HCT116 (cell line): ENCODE measurements around the gene ITGA1. TPM values are rescaled to one million over a fixed set of nuclear protein-coding genes. Genes with fewer than 3 reads are reported as not detected.
A peak's percentile ranks its signal among the peaks of the same experiment; 100 is the strongest.

Experiments used
- ATAC-seq: fragments of 200-7000 bp; cut with Tn5 transposase; 2 replicates; pipeline ENCODE4 v1.9.1; 2020; ENCODE audit warnings: mild to moderate bottlenecking, moderate library complexity
- BruUV-seq: library from RNA; stranded (reverse); fragments of 400-500 nt; replicated peaks from 2 replicates; lab custom pipeline; 2021; lab: Mats Ljungman, UMichigan
- CTCF ChIA-PET: fragments of 300-600 bp; sonication (Branson Sonifier 250); formaldehyde crosslinking; loops from one replicate; lab custom pipeline; 2021; ENCODE audit warnings: antibody characterized with exemption; lab: Charles Lee
- POLR2A ChIA-PET: fragments of 300-600, 350-600 bp; sonication (Branson Sonifier 250); formaldehyde crosslinking; loops from one replicate; lab custom pipeline; 2021; ENCODE audit warnings: antibody characterized with exemption; lab: Charles Lee
- RAD21 ChIA-PET, 2 experiments: fragments of 300-600 bp; sonication (Branson Sonifier 250); formaldehyde crosslinking; loops; one replicate each; lab custom pipeline; 2023; ENCODE audit warnings: low total read pairs in 2 of 2; ENCODE audit not compliant: uncharacterized antibody in 2 of 2, unreplicated experiment in 2 of 2, low non-redundant PET in 1 of 2; lab: Charles Lee
- DNase-seq: peaks from one replicate; pipeline ENCODE4 v3.0.0-alpha.2; 2010; ENCODE audit warnings: low read depth, low spot score
- H2AFZ ChIP-seq: fragments of 200-600 bp; shearing (Covaris generic), sonication (generic); 2 replicates; pipeline ENCODE4 v1.6.1; 2017; ENCODE audit warnings: low read depth, mixed run types, mixed read lengths, antibody characterized with exemption, low read length; ENCODE audit not compliant: poor library complexity, severe bottlenecking
- H3K27ac ChIP-seq: 2 replicates; pipeline ENCODE4 v1.5.1; 2012; ENCODE audit warnings: low read depth, low read length
- H3K27me3 ChIP-seq: fragments of 200-600 bp; sonication (generic); 2 replicates; pipeline ENCODE4 v1.6.1; 2016; ENCODE audit warnings: mixed run types, low read length, mixed read lengths; ENCODE audit not compliant: insufficient read depth
- H3K36me3 ChIP-seq, 2 experiments: fragments of 200-500 bp in 1 of 2; fragments of 200-600 bp in 1 of 2; sonication (Bioruptor generic) in 1 of 2; sonication (generic) in 1 of 2; 2 replicates each; pipeline versions ENCODE4 v1.5.1 to v1.6.1; 2014 to 2016; ENCODE audit warnings: low read length in 2 of 2, inconsistent platforms in 1 of 2, mixed read lengths in 1 of 2, mixed run types in 1 of 2; ENCODE audit not compliant: insufficient read depth in 2 of 2, control insufficient read depth in 1 of 2
- H3K4me1 ChIP-seq, 2 experiments: fragments of 200-600 bp in 1 of 2; sonication (generic) in 1 of 2; 2 replicates each; pipeline versions ENCODE4 v1.5.1 to v1.6.1; 2012 to 2017; ENCODE audit warnings: low read length in 2 of 2, inconsistent platforms in 1 of 2, mild to moderate bottlenecking in 1 of 2, mixed read lengths in 1 of 2, mixed run types in 1 of 2, moderate library complexity in 1 of 2; ENCODE audit not compliant: insufficient read depth in 2 of 2, control insufficient read depth in 1 of 2
- H3K4me2 ChIP-seq: fragments of 200-600 bp; sonication (generic); 2 replicates; pipeline ENCODE4 v1.6.1; 2017; ENCODE audit warnings: mixed run types, low read length, mixed read lengths
- H3K4me3 ChIP-seq, 2 experiments: fragments of 200-600 bp in 1 of 2; sonication (generic) in 1 of 2; replicated peaks in 1 of 2; 2 replicates each; pipeline ENCODE4 v1.5.1; 2011 to 2016; ENCODE audit warnings: low read length in 2 of 2, control low read depth in 1 of 2, low read depth in 1 of 2, mild to moderate bottlenecking in 1 of 2, mixed read lengths in 1 of 2, mixed run types in 1 of 2
- H3K79me2 ChIP-seq: fragments of 200-600 bp; sonication (generic); 2 replicates; pipeline ENCODE4 v1.6.1; 2017; ENCODE audit warnings: mild to moderate bottlenecking, mixed run types, low read length, moderate library complexity, mixed read lengths; ENCODE audit not compliant: insufficient read depth
- H3K9ac ChIP-seq: fragments of 200-600 bp; sonication (generic); 2 replicates; pipeline ENCODE4 v1.6.1; 2016; ENCODE audit warnings: low read length, mixed read lengths
- H3K9me2 ChIP-seq: fragments of 200-600 bp; sonication (generic), shearing (Covaris generic); 2 replicates; pipeline ENCODE4 v1.6.1; 2017; ENCODE audit warnings: mixed run types, mild to moderate bottlenecking, moderate library complexity; ENCODE audit not compliant: insufficient read depth
- H3K9me3 ChIP-seq, 2 experiments: fragments of 200-500 bp in 1 of 2; fragments of 200-600 bp in 1 of 2; sonication (Bioruptor generic) in 1 of 2; sonication (generic) in 1 of 2; 2 replicates each; pipeline ENCODE4 v1.6.1; 2014 to 2017; ENCODE audit warnings: low read length in 2 of 2, mixed read lengths in 2 of 2, inconsistent platforms in 1 of 2, low read depth in 1 of 2, mild to moderate bottlenecking in 1 of 2, mixed run types in 1 of 2, moderate library complexity in 1 of 2; ENCODE audit not compliant: control insufficient read depth in 1 of 2, insufficient read depth in 1 of 2
- H4K20me1 ChIP-seq: fragments of 200-600 bp; sonication (generic), shearing (Covaris generic); 2 replicates; pipeline ENCODE4 v1.6.1; 2017; ENCODE audit warnings: mixed run types, mild to moderate bottlenecking, moderate library complexity; ENCODE audit not compliant: insufficient read depth
- CBX3 ChIP-seq: IDR thresholded peaks from 2 replicates; pipeline ENCODE4 v1.6.1; 2012; ENCODE audit warnings: low read depth
- EGR1 ChIP-seq: IDR thresholded peaks from 2 replicates; pipeline ENCODE4 v1.6.1; 2012; ENCODE audit warnings: low read depth
- ELF1 ChIP-seq: IDR thresholded peaks from 2 replicates; pipeline ENCODE4 v1.6.1; 2012; ENCODE audit warnings: low read depth, borderline replicate concordance
- EZH2phosphoT487 ChIP-seq: fragments of 200-600 bp; IDR thresholded peaks from 2 replicates; pipeline ENCODE4 v1.6.1; 2018; ENCODE audit warnings: antibody characterized with exemption, borderline replicate concordance
- RAD21 ChIP-seq: IDR thresholded peaks from 2 replicates; pipeline ENCODE4 v1.6.1; 2012; ENCODE audit warnings: low read depth, mild to moderate bottlenecking
- SIN3A ChIP-seq: IDR thresholded peaks from 2 replicates; pipeline ENCODE4 v1.6.1; 2012; ENCODE audit warnings: low read depth
- SP1 ChIP-seq: IDR thresholded peaks from 2 replicates; pipeline ENCODE4 v1.6.1; 2012; ENCODE audit warnings: low read depth
- TCF7L2 ChIP-seq: IDR thresholded peaks from 2 replicates; pipeline ENCODE4 v1.7.0; 2011; ENCODE audit warnings: borderline replicate concordance, inconsistent platforms; ENCODE audit not compliant: insufficient read depth, insufficient read length; ENCODE audit errors: extremely low read depth
- YY1 ChIP-seq: IDR thresholded peaks from 2 replicates; pipeline ENCODE4 v1.6.1; 2011; ENCODE audit warnings: low read length, low read depth, moderate library complexity, mild to moderate bottlenecking; ENCODE audit not compliant: insufficient replicate concordance; ENCODE audit errors: extremely low read depth
- intact Hi-C: fragments of 100-400 bp; cut with micrococcal nuclease; formaldehyde crosslinking; loops from 2 replicates; pipeline ENCODE4 v1.10.0; 2022
- total RNA-seq: library from RNA; stranded (reverse); gene quantifications from one replicate; pipeline ENCODE4 v1.2.1, GENCODE V29; 2021; ENCODE audit not compliant: unreplicated experiment
- TF ChIP-seq, protein P1 (sequence below): IDR thresholded peaks from 2 replicates; pipeline ENCODE4 v1.6.1; 2012; ENCODE audit warnings: low read depth
- TF ChIP-seq, protein P2 (sequence below), 3 experiments: fragments of 200-600 bp in 1 of 3; sonication (generic) in 1 of 3; IDR thresholded peaks in 2 of 3; conservative IDR thresholded peaks in 1 of 3; 2 replicates each; pipeline ENCODE4 v1.5.1; 2012 to 2017; ENCODE audit warnings: low read depth in 2 of 3, low read length in 2 of 3, antibody characterized with exemption in 1 of 3, borderline replicate concordance in 1 of 3, control low read depth in 1 of 3, mild to moderate bottlenecking in 1 of 3, mixed read lengths in 1 of 3, mixed run types in 1 of 3, moderate library complexity in 1 of 3; ENCODE audit not compliant: insufficient read depth in 1 of 3

ITGA1 gene
- total RNA-seq, 1 experiment from 2014 or later = 1.8 TPM

DNA sequence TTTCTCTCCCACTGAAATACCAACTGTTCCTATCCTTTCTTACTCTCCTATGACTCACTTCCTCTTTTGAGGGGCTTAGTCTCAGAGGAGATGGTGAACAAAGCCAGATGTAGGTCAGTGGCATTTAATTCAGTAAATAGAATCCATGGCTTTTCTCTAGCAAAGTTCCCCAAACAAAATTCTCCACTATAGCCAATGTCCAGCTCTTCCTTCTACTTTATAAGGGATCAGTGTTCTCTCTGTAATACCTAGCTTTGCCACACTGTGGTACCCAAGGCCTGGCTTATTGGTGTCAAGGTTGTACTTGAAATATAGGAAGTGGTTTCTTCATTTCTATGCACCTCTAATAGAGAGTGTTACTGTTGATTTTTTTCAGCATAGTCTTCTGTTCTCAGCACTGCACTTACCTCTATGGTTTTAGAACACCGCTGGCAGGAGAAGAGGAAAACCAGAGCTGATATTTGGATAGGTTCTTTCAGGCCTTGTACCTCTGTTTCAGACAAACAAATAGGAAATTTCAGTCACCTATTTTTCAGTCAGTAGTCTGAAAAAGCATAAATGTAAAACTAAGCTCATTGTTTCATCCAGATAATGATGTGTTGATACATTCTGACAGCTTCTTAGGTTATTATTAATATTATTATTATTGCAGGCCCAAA lies 160.8 kb downstream of the ITGA1 start:
- no peak overlapping the region for H3K4me2 ChIP-seq
- POLR2A ChIA-PET = interaction anchor here (0.7 to 2.0 kb wide), 4 partner anchors 11 to 161 kb away, joined by 3 to 6 read pairs (median 4); partner anchors contain the start of gene MOCS2
- H3K9ac ChIP-seq = no peak overlapping the region
- H3K27me3 ChIP-seq = no peaks in the 10 kb centered on the region
- no peaks in the 10 kb centered on the region for H3K36me3 ChIP-seq
- H2AFZ ChIP-seq = peak overlapping the region; percentile 73
- no peaks in the 10 kb centered on the region for H3K79me2 ChIP-seq
- peak; percentile 99 for ATAC-seq
- H3K9me2 ChIP-seq = no peaks in the 10 kb centered on the region
- no peaks in the 10 kb centered on the region for H3K9me3 ChIP-seq
- TF ChIP-seq CBX3 (no peak), ELF1 (0 out of 2 replicates have a peak, but pooled peaks have one; percentile 18), YY1 (peak; percentile 12), EGR1 (no peak), SIN3A (no peak), RAD21 (peak; percentile 94), EZH2phosphoT487 (no peak), SP1 (no peak), TCF7L2 (no peak)
- TF ChIP-seq, protein P1, sequence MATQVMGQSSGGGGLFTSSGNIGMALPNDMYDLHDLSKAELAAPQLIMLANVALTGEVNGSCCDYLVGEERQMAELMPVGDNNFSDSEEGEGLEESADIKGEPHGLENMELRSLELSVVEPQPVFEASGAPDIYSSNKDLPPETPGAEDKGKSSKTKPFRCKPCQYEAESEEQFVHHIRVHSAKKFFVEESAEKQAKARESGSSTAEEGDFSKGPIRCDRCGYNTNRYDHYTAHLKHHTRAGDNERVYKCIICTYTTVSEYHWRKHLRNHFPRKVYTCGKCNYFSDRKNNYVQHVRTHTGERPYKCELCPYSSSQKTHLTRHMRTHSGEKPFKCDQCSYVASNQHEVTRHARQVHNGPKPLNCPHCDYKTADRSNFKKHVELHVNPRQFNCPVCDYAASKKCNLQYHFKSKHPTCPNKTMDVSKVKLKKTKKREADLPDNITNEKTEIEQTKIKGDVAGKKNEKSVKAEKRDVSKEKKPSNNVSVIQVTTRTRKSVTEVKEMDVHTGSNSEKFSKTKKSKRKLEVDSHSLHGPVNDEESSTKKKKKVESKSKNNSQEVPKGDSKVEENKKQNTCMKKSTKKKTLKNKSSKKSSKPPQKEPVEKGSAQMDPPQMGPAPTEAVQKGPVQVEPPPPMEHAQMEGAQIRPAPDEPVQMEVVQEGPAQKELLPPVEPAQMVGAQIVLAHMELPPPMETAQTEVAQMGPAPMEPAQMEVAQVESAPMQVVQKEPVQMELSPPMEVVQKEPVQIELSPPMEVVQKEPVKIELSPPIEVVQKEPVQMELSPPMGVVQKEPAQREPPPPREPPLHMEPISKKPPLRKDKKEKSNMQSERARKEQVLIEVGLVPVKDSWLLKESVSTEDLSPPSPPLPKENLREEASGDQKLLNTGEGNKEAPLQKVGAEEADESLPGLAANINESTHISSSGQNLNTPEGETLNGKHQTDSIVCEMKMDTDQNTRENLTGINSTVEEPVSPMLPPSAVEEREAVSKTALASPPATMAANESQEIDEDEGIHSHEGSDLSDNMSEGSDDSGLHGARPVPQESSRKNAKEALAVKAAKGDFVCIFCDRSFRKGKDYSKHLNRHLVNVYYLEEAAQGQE = no peak
- TF ChIP-seq, protein P2, sequence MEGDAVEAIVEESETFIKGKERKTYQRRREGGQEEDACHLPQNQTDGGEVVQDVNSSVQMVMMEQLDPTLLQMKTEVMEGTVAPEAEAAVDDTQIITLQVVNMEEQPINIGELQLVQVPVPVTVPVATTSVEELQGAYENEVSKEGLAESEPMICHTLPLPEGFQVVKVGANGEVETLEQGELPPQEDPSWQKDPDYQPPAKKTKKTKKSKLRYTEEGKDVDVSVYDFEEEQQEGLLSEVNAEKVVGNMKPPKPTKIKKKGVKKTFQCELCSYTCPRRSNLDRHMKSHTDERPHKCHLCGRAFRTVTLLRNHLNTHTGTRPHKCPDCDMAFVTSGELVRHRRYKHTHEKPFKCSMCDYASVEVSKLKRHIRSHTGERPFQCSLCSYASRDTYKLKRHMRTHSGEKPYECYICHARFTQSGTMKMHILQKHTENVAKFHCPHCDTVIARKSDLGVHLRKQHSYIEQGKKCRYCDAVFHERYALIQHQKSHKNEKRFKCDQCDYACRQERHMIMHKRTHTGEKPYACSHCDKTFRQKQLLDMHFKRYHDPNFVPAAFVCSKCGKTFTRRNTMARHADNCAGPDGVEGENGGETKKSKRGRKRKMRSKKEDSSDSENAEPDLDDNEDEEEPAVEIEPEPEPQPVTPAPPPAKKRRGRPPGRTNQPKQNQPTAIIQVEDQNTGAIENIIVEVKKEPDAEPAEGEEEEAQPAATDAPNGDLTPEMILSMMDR (IDR thresholded peaks at IDR 0.05 in 2 of 3, conservative IDR thresholded peaks at IDR 0.05 in 1 of 3; ENCODE audit: borderline replicate concordance in 1 of 3, insufficient read depth in 1 of 3, low read depth in 2 of 3, low read length in 2 of 3) = peak; percentile 77 to 92 (median 90)
- peaks cover 0 to 6% of the 10 kb centered on the region in 2 experiments; a peak in 1 of 4 replicates for H3K4me1 ChIP-seq
- H3K27ac ChIP-seq = no peak overlapping the region
- no peak overlapping the region for H3K4me3 ChIP-seq
- DNase-seq = peak; percentile 71
- RAD21 ChIA-PET = interaction anchor here (0.6 to 1.5 kb wide), 14 partner anchors 13 to 167 kb away, joined by 3 to 7 read pairs (median 4); partner anchors contain the start of genes ITGA2 (in 2 of the 2) and MOCS2 (in 2 of the 2)
- intact Hi-C loops = loop anchor here (1.0 to 5.0 kb wide), 3 partner anchors 89 to 1269 kb away; no protein-coding TSS in a partner anchor
- no peaks in the 10 kb centered on the region for H4K20me1 ChIP-seq
- BruUV-seq = no TSS peak
- CTCF ChIA-PET = interaction anchor here (0.5 to 4.2 kb wide), 27 partner anchors 8 to 1286 kb away, joined by 3 to 83 read pairs (median 5); partner anchors contain the start of genes ITGA2 and MOCS2
